Posterior vena cava (tissue), 2 donors: ENCODE results near the gene UBE2U. TPM values are rescaled to one million over a fixed set of nuclear protein-coding genes. Genes with fewer than 3 reads are reported as not detected.

Source experiments
- DNase-seq: peaks from one replicate; pipeline ENCODE4 v3.0.0-alpha.2; 2020; ENCODE audit warnings: low spot score
- intact Hi-C, 2 donors: fragments of 100-400 bp; cut with DNase I; formaldehyde crosslinking; loops; one replicate each; pipeline versions ENCODE4 v1.14.1 to v1.14.2; 2022 to 2023
- total RNA-seq, 2 donors: library from RNA; stranded (reverse); fragmentation: NEBNext Ultra II Directional; extraction: Animal tissue kit (Norgen Biotek cat#: 25700); gene quantifications; one replicate each; pipeline ENCODE4 v1.2.1, GENCODE V29; 2021
- donor health status: DM: yes; HTN: yes; CAD: no.
- donor health status: DM: yes; HTN: yes; CAD: no.

The UBE2U gene
- total RNA-seq, 2 donors from 2014 or later = not detected

GRCh38 chr1:64268653-64269557 lies 65.5 kb downstream of the UBE2U start:
- DNase-seq = no peak
- intact Hi-C loops = loop anchor here in 1 of 2 donors (5.0 kb wide), 2 partner anchors 403 to 553 kb away; no protein-coding TSS in a partner anchor

- no peak for DNase-seq
- intact Hi-C loops = loop anchor here in 1 of 2 donors (5.0 kb wide), 2 partner anchors 403 to 553 kb away; no protein-coding TSS in a partner anchor
Observed at GRCh38 chr1:64269558-64269884, 66.1 kb downstream of the UBE2U start.

GRCh38 chr1:64280001-64280400 lies 76.6 kb downstream of the UBE2U start:
- intact Hi-C loops = loop anchor here in 1 of 2 donors (10.0 kb wide), 1 partner anchor 385 kb away; no protein-coding TSS in a partner anchor

GRCh38 chr1:64282351-64282750 lies 78.9 kb downstream of the UBE2U start:
- DNase-seq = no peak
- intact Hi-C loops = loop anchor here in 1 of 2 donors (10.0 kb wide), 1 partner anchor 382 kb away; no protein-coding TSS in a partner anchor

More at GRCh38 chr1:64280001-64280400, 76.6 kb downstream of the UBE2U start:
- DNase-seq = no peak

GRCh38 chr1:64287071-64287470 lies 83.6 kb downstream of the UBE2U start:
- intact Hi-C loops = loop anchor here in 1 of 2 donors (10.0 kb wide), 1 partner anchor 378 kb away; no protein-coding TSS in a partner anchor
- no peak for DNase-seq

GRCh38 chr1:64290420-64290819 lies 87.0 kb downstream of the UBE2U start:
- intact Hi-C loops = no loop called here

GRCh38 chr1:64291931-64292330 lies 88.5 kb downstream of the UBE2U start:
- DNase-seq = no peak
- intact Hi-C loops = no loop called here

More at GRCh38 chr1:64290420-64290819, 87.0 kb downstream of the UBE2U start:
- no peak for DNase-seq

GRCh38 chr1:64292399-64292798 lies 89.0 kb downstream of the UBE2U start:
- DNase-seq = no peak
- intact Hi-C loops = no loop called here

GRCh38 chr1:64293820-64294219 lies 90.4 kb downstream of the UBE2U start:
- intact Hi-C loops = no loop called here

GRCh38 chr1:64295136-64295535 lies 91.7 kb downstream of the UBE2U start:
- intact Hi-C loops = no loop called here
- DNase-seq = no peak

More at GRCh38 chr1:64293820-64294219, 90.4 kb downstream of the UBE2U start:
- no peak for DNase-seq

GRCh38 chr1:64295561-64295960 lies 92.1 kb downstream of the UBE2U start:
- intact Hi-C loops = no loop called here
- DNase-seq = no peak

- DNase-seq = no peak
- intact Hi-C loops = no loop called here
Observed at GRCh38 chr1:64296459-64296858, 93.0 kb downstream of the UBE2U start.

GRCh38 chr1:64302194-64302593 lies 98.8 kb downstream of the UBE2U start:
- DNase-seq = no peak
- intact Hi-C loops = no loop called here

- intact Hi-C loops = no loop called here
- no peak for DNase-seq
Observed at GRCh38 chr1:64302971-64303370, 99.5 kb downstream of the UBE2U start.

GRCh38 chr1:64304823-64305222 lies 101.4 kb downstream of the UBE2U start:
- DNase-seq = no peak
- intact Hi-C loops = no loop called here

GRCh38 chr1:64308866-64309265 lies 105.4 kb downstream of the UBE2U start:
- DNase-seq = no peak
- intact Hi-C loops = no loop called here

GRCh38 chr1:64309431-64309831 lies 106.0 kb downstream of the UBE2U start:
- DNase-seq = no peak
- intact Hi-C loops = no loop called here

- intact Hi-C loops = no loop called here
- DNase-seq = no peak
Observed at GRCh38 chr1:64310760-64311159, 107.3 kb downstream of the UBE2U start.

GRCh38 chr1:64312431-64312830 lies 109.0 kb downstream of the UBE2U start:
- no peak for DNase-seq
- intact Hi-C loops = no loop called here

GRCh38 chr1:64315402-64315801 lies 112.0 kb downstream of the UBE2U start:
- intact Hi-C loops = no loop called here
- no peak for DNase-seq
